ENCODE results near the gene KRT222. TPM values are rescaled to one million over a fixed set of nuclear protein-coding genes. Genes with fewer than 3 reads are reported as not detected.

KRT222 gene
- total RNA-seq (2014; rRNA removed; shearing (Covaris generic)): not detected in 2 replicates
- total RNA-seq (2022): not detected in 2 replicates
- not detected for Bru-seq, nascent RNA
- BruChase-seq, experiment 1, labeled RNA remaining after a 6-hour chase: not detected
- BruChase-seq, experiment 2, labeled RNA remaining after a 2-hour chase: percentile 19 among the genes with signal in this experiment
- long read RNA-seq: 0 reads

GRCh38 chr17:40664582-40665333 lies at the start of gene KRT222:
KRT222 (minus strand) TSS chr17:40665177; CDS start chr17:40665099, 78 bp downstream.
- Histone ChIP-seq H3K79me2 (ENCODE audit: insufficient read depth, low read depth, low read length) (no peaks in the 10 kb centered on the region), H3K4me3 (ENCODE audit: low read depth, low read length, poor library complexity, severe bottlenecking) (no peak within 1 kb of the TSS), H3K9me2 (ENCODE audit: insufficient read depth, low read length) (no peaks in the 10 kb centered on the region), H2AFZ (ENCODE audit: low read length) (no peak within 1 kb of the TSS), H3K4me2 (ENCODE audit: low read length) (no peak within 1 kb of the TSS), H3K4me1 (ENCODE audit: insufficient read depth, low read length, poor library complexity, severe bottlenecking) (no peaks in the 10 kb centered on the region), H3K36me3 (ENCODE audit: insufficient read depth, low read length) (no peaks in the 10 kb centered on the region), H3K9me3 (ENCODE audit: low read length) (no peaks in the 10 kb centered on the region), H4K20me1 (ENCODE audit: insufficient read depth, low read length) (no peaks in the 10 kb centered on the region), H3K27ac (ENCODE audit: low read depth, low read length, poor library complexity, severe bottlenecking) (no peak within 1 kb of the TSS)
- intact Hi-C loops (cut with micrococcal nuclease; ENCODE audit: unreplicated experiment): no loop called here
- no TSS peak for BruUV-seq (replicated peaks)
- DNase-seq (ENCODE audit: low spot score): no peak
- TF ChIP-seq CTCF (conservative IDR thresholded peaks at IDR 0.05; ENCODE audit: low read length) (no peak), EZH2phosphoT487 (IDR thresholded peaks at IDR 0.05; ENCODE audit: borderline replicate concordance, low read depth, low read length) (no peak)
- ChIA-PET POLR2A (interaction anchor here (0.7 kb wide), 1 partner anchor 129 kb away, joined by 4 read pairs; no protein-coding TSS in a partner anchor), CTCF (ENCODE audit: unreplicated experiment) (no interaction called here)

GRCh38 chr17:40714473-40714872 lies 49.5 kb upstream of the KRT222 start:
- Histone ChIP-seq H3K36me3 (ENCODE audit: insufficient read depth, low read length) (no peaks in the 10 kb centered on the region), H3K4me3 (ENCODE audit: low read depth, low read length, poor library complexity, severe bottlenecking) (no peak overlapping the region), H4K20me1 (ENCODE audit: insufficient read depth, low read length) (no peaks in the 10 kb centered on the region), H2AFZ (ENCODE audit: low read length) (no peak overlapping the region), H3K4me2 (ENCODE audit: low read length) (no peak overlapping the region), H3K9me3 (ENCODE audit: low read length) (no peaks in the 10 kb centered on the region), H3K9me2 (ENCODE audit: insufficient read depth, low read length) (no peaks in the 10 kb centered on the region), H3K27ac (ENCODE audit: low read depth, low read length, poor library complexity, severe bottlenecking) (no peak overlapping the region), H3K79me2 (ENCODE audit: insufficient read depth, low read depth, low read length) (no peaks in the 10 kb centered on the region), H3K4me1 (ENCODE audit: insufficient read depth, low read length, poor library complexity, severe bottlenecking) (no peaks in the 10 kb centered on the region)
- 0 out of 2 replicates have a peak, but pooled peaks have one; percentile 40 for TF ChIP-seq CTCF (conservative IDR thresholded peaks at IDR 0.05; ENCODE audit: low read length)
- TF ChIP-seq EZH2phosphoT487 (IDR thresholded peaks at IDR 0.05; ENCODE audit: borderline replicate concordance, low read depth, low read length): no peak
- intact Hi-C loops (cut with micrococcal nuclease; ENCODE audit: unreplicated experiment): no loop called here
- DNase-seq (ENCODE audit: low spot score): no peak
- ChIA-PET CTCF (ENCODE audit: unreplicated experiment) (no interaction called here), POLR2A (no interaction called here)
- BruUV-seq (replicated peaks): no TSS peak

GRCh38 chr17:40707745-40708144 lies 42.8 kb upstream of the KRT222 start:
- CTCF ChIA-PET (ENCODE audit: unreplicated experiment): no interaction called here
- TF ChIP-seq CTCF (conservative IDR thresholded peaks at IDR 0.05; ENCODE audit: low read length) (no peak), EZH2phosphoT487 (IDR thresholded peaks at IDR 0.05; ENCODE audit: borderline replicate concordance, low read depth, low read length) (no peak)
- no peak overlapping the region for H3K4me2 ChIP-seq (ENCODE audit: low read length)

More at GRCh38 chr17:40707745-40708144, 42.8 kb upstream of the KRT222 start:
- no peak overlapping the region for H3K27ac ChIP-seq (ENCODE audit: low read depth, low read length, poor library complexity, severe bottlenecking)
- no peak overlapping the region for H2AFZ ChIP-seq (ENCODE audit: low read length)
- BruUV-seq (replicated peaks): no TSS peak
- no peaks in the 10 kb centered on the region for H4K20me1 ChIP-seq (ENCODE audit: insufficient read depth, low read length)
- H3K9me2 ChIP-seq (ENCODE audit: insufficient read depth, low read length): no peaks in the 10 kb centered on the region
- POLR2A ChIA-PET: no interaction called here
- H3K4me3 ChIP-seq (ENCODE audit: low read depth, low read length, poor library complexity, severe bottlenecking): no peak overlapping the region
- no peaks in the 10 kb centered on the region for H3K79me2 ChIP-seq (ENCODE audit: insufficient read depth, low read depth, low read length)
- no peaks in the 10 kb centered on the region for H3K36me3 ChIP-seq (ENCODE audit: insufficient read depth, low read length)
- DNase-seq (ENCODE audit: low spot score): no peak
- no peaks in the 10 kb centered on the region for H3K4me1 ChIP-seq (ENCODE audit: insufficient read depth, low read length, poor library complexity, severe bottlenecking)
- intact Hi-C loops (cut with micrococcal nuclease; ENCODE audit: unreplicated experiment): no loop called here
- no peaks in the 10 kb centered on the region for H3K9me3 ChIP-seq (ENCODE audit: low read length)
